ENCODE measurements around the gene LRRC42. TPM values are rescaled to one million over a fixed set of nuclear protein-coding genes. Genes with fewer than 3 reads are reported as not detected.

LRRC42 gene
- polyA plus RNA-seq, 2 of the 4 experiments (the other 2 are of a cell fraction): 29.7 to 35.1 TPM

DNA sequence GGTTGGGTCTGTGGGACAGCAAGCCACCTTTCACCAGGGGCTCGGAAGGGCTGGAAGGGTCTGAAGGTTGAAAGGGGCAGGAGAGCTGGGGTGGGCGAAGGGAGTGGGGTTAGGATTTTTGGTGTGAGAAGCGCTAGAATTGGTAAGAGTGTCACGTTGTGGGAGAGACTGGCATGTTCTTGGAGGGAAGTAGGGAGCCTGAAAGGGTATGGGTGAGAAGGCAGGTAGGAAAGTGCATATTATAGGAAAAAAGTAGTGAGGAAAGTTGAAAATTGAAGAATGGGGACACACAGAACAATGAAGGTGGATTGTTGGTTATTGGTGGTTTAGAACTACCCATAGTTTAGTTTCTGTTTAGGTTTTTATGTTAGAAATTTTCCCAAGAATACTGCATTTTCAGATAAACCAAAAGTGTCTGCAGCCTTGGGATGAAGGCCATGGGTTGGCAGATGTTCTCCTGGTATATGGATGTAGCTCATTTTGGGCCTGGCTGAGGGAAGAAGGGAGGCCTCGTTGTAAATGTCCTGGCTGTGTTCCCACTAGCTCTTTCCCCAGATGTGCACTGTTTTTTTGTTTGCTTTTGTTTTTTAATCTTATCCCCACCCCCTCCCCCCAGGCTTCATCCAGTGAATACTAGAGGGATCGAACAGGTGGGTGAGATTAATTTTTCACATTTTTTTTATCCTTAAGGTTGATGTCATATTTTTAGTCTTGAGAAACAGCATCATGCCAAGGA, 1.2 kb downstream of the LRRC42 start:
- POLR2A ChIA-PET: no interaction called here
- DNase-seq (ENCODE audit: low read depth in 1 of 2, low spot score in 1 of 2) (no peak), FAIRE-seq (no peak), ATAC-seq (no peak)
- H3K27ac ChIP-seq: peak overlapping the region; percentile 93 to 96
- no peaks in the 10 kb centered on the region for H3K9me3 ChIP-seq
- CTCF ChIA-PET: interaction anchor here (0.6 to 5.6 kb wide), 7 partner anchors 9 to 87 kb away, joined by 3 to 45 read pairs (median 20); partner anchors contain the start of gene DIO1
- H3K4me1 ChIP-seq: peaks cover 9% of the 10 kb centered on the region; the same call in 2 of the 3 replicates
- H3K4me3 ChIP-seq: peak overlapping the region; percentile 72
- WGBS (ENCODE audit: missing lambda C conversion rate): 57% methylated on average over 6 of the region's 6 CpGs
- peak overlapping the region; percentile 95 for H3K4me2 ChIP-seq
- no peak for TF ChIP-seq ZSCAN20 (CRISPR knock-in tag; IDR thresholded peaks at IDR 0.05)
- no peak for TF ChIP-seq NR3C1 (IDR thresholded peaks at IDR 0.05)
- TF ChIP-seq POLR2A (IDR thresholded peaks at IDR 0.05; ENCODE audit: low read length): no peak
- TF ChIP-seq, protein P1, sequence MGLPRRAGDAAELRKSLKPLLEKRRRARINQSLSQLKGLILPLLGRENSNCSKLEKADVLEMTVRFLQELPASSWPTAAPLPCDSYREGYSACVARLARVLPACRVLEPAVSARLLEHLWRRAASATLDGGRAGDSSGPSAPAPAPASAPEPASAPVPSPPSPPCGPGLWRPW (IDR thresholded peaks at IDR 0.05): no peak
- TF ChIP-seq MAZ (IDR thresholded peaks at IDR 0.05; ENCODE audit: borderline replicate concordance, low read depth, low read length): no peak
- TF ChIP-seq RAD21 (conservative IDR thresholded peaks at IDR 0.05 in 1 of 2, IDR thresholded peaks at IDR 0.05 in 1 of 2): no peak
- TF ChIP-seq, protein P2, sequence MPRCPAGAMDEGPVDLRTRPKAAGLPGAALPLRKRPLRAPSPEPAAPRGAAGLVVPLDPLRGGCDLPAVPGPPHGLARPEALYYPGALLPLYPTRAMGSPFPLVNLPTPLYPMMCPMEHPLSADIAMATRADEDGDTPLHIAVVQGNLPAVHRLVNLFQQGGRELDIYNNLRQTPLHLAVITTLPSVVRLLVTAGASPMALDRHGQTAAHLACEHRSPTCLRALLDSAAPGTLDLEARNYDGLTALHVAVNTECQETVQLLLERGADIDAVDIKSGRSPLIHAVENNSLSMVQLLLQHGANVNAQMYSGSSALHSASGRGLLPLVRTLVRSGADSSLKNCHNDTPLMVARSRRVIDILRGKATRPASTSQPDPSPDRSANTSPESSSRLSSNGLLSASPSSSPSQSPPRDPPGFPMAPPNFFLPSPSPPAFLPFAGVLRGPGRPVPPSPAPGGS (IDR thresholded peaks at IDR 0.05): no peak
- no peak for TF ChIP-seq ATOH8 (CRISPR knock-in tag; IDR thresholded peaks at IDR 0.05; ENCODE audit: low read depth)
- TF ChIP-seq SREBF2 (IDR thresholded peaks at IDR 0.05): no peak
- TF ChIP-seq POLR2AphosphoS2 (conservative IDR thresholded peaks at IDR 0.05; ENCODE audit: low read length): no peak
- TF ChIP-seq USF2 (IDR thresholded peaks at IDR 0.05): no peak
- TF ChIP-seq EHF (CRISPR knock-in tag; IDR thresholded peaks at IDR 0.05): no peak
- no peak for TF ChIP-seq RCOR1 (IDR thresholded peaks at IDR 0.05; ENCODE audit: low read depth, low read length)
- no peak for TF ChIP-seq CEBPB (IDR thresholded peaks at IDR 0.05)
- no peak for TF ChIP-seq CHD4 (IDR thresholded peaks at IDR 0.05; ENCODE audit: borderline replicate concordance)
- TF ChIP-seq HMGXB4 (CRISPR knock-in tag; IDR thresholded peaks at IDR 0.05; ENCODE audit: borderline replicate concordance): no peak

DNA sequence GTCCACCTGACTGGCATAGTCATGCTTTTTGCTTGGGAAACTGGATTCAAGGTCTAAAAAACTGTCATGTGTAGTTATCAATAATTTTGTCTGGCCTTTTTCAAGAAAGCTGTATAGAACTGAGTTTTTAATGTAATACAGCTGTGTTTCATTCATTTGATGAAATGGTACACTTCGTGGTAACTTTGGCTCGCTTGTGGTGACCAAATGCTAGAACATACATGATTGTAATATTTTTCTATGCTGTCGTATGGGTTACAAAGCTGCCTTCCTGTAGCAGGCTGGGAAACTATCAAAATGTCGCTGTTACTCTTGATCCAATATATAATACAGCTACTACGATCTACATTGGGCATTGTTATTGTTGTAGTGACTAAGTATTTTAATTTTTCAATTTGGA, 2.1 kb downstream of the LRRC42 start:
- 96% methylated on average over 5 of the region's 5 CpGs for WGBS (ENCODE audit: missing lambda C conversion rate)
- H3K4me3 ChIP-seq: no peak overlapping the region
- H3K4me2 ChIP-seq: peak overlapping the region; percentile 95; the same call in 1 of the 3 replicates

More for the DNA sequence above, 2.1 kb downstream of the LRRC42 start:
- ATAC-seq: no peak
- TF ChIP-seq HEYL (CRISPR knock-in tag; IDR thresholded peaks at IDR 0.05): no peak
- no peak for TF ChIP-seq PHF8 (IDR thresholded peaks at IDR 0.05; ENCODE audit: borderline replicate concordance, low read depth)
- no peaks in the 10 kb centered on the region for H3K9me3 ChIP-seq
- no peak for DNase-seq (ENCODE audit: low read depth in 1 of 2, low spot score in 1 of 2)
- peaks cover 9% of the 10 kb centered on the region; the same call in 2 of the 3 replicates for H3K4me1 ChIP-seq
- ChIA-PET POLR2A (no interaction called here), CTCF (interaction anchor here (1.2 to 5.6 kb wide), 7 partner anchors 8 to 111 kb away, joined by 3 to 45 read pairs (median 20); partner anchors contain the start of gene DIO1)
- no peak overlapping the region for H3K27ac ChIP-seq
- no peak for FAIRE-seq

Data from A549 (cell line).